ENCODE data around the gene UTP14A.

- TF ChIP-seq CTCF (IDR thresholded peaks at IDR 0.05) (no peak), POLR2A (IDR thresholded peaks at IDR 0.05) (no peak)
Observed at GRCh38 chrX:129963729-129964128, 57.8 kb downstream of the UTP14A start.
